DMS153 treated with DMSO at 0.1 percent for 48 hours (cell line): ENCODE data around the gene RBM23.

Experiments used
- DNase-seq: peaks from one replicate; lab custom pipeline; 2025; ENCODE audit not compliant: unreplicated experiment; lab: John Stamatoyannopoulos, UW

Gene RBM23

DNA sequence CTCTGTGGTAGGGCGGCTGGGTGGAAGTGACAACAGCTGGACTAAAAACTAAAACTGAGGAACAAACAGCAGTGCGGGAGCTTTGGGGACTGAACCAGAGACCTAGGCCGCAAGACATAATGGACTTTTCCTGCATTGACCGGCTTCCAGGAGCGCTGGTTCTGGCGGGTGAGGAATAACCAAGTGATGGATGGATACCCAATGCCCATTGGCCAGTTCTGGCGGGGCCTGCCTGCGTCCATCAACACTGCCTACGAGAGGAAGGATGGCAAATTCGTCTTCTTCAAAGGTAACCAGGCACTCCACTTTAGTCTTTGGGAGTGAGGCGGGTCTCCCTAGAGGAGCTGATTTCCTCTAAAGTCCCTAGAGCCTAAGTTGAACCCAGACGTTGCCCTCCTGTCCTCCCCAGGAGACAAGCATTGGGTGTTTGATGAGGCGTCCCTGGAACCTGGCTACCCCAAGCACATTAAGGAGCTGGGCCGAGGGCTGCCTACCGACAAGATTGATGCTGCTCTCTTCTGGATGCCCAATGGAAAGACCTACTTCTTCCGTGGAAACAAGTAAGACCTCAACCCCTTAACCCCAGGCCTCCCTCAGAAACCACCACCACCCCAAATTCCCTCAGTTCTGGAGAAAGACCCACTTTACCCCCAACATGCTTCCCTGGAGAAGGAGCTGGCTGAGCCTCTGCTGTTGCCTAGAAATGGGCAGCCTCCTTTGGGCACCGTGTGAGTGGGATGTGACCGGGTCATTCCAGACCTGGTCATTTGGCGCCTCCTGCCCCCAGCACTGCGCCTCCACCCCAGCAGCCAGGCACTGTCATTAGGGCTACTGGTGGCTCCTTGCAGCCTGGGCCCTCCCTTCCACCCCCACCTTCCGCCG is 74.5 kb downstream of the RBM23 start:
- no peak for DNase-seq
